Tibial nerve (tissue), 4 donors: Measurements from ENCODE around the gene DEFB123.
"Not testable (repeated sequence)": the region's sequence is repeated elsewhere in the genome, so short reads cannot be mapped to it uniquely, and the experiment has no call there.

Source experiments
- CTCF ChIP-seq, 5 experiments: fragments of 200-600 bp in 3 of 5; fragments of 450-650 bp in 2 of 5; sonication (generic) in 3 of 5; IDR thresholded peaks; one replicate each; pipeline ENCODE4 v1.5.1; 2016 to 2019; ENCODE audit warnings: antibody characterized with exemption in 5 of 5, mild to moderate bottlenecking in 3 of 5, moderate library complexity in 2 of 5
- EP300 ChIP-seq, 2 donors: sonication (generic); formaldehyde crosslinking; IDR thresholded peaks; one replicate each; pipeline ENCODE4 v1.6.1; 2017; ENCODE audit warnings: antibody characterized with exemption in 2 of 2, mild to moderate bottlenecking in 1 of 2
- POLR2A ChIP-seq, 2 donors: fragments of 450-650 bp; IDR thresholded peaks; one replicate each; pipeline ENCODE4 v1.6.1; 2017; ENCODE audit warnings: antibody characterized with exemption in 2 of 2, mild to moderate bottlenecking in 2 of 2, moderate library complexity in 2 of 2

- TF ChIP-seq CTCF, POLR2A, EP300 (IDR thresholded peaks at IDR 0.05): not testable (repeated sequence)
Measured at GRCh38 chr20:31426891-31427551, 13.4 kb upstream of the DEFB123 start.
